DMS114 treated with DMSO at 0.1 percent for 48 hours (cell line): ENCODE measurements around the gene PRKG1.
A peak's percentile ranks its signal among the peaks of the same experiment; 100 is the strongest.
"Not testable (repeated sequence)": the region's sequence is repeated elsewhere in the genome, so short reads cannot be mapped to it uniquely, and the experiment has no call there.

Source experiments
- DNase-seq: peaks from one replicate; lab custom pipeline; 2025; ENCODE audit not compliant: unreplicated experiment; lab: John Stamatoyannopoulos, UW

Gene PRKG1

GRCh38 chr10:51683031-51683691, 608.9 kb downstream of the PRKG1 start:
- DNase-seq: no peak

- DNase-seq: no peak
These were observed 611.5 kb downstream of the PRKG1 start for GRCh38 chr10:51685768-51686167.

- no peak for DNase-seq
These were observed 613.0 kb downstream of the PRKG1 start for GRCh38 chr10:51687296-51687695.

GRCh38 chr10:51688826-51689225, 614.5 kb downstream of the PRKG1 start:
- DNase-seq: not testable (repeated sequence)

- no peak for DNase-seq
These were observed 615.2 kb downstream of the PRKG1 start for GRCh38 chr10:51689536-51689935.

- no peak for DNase-seq
These were observed 616.8 kb downstream of the PRKG1 start for GRCh38 chr10:51691135-51691534.

GRCh38 chr10:51694086-51694768, 619.9 kb downstream of the PRKG1 start:
- DNase-seq: no peak

DNA sequence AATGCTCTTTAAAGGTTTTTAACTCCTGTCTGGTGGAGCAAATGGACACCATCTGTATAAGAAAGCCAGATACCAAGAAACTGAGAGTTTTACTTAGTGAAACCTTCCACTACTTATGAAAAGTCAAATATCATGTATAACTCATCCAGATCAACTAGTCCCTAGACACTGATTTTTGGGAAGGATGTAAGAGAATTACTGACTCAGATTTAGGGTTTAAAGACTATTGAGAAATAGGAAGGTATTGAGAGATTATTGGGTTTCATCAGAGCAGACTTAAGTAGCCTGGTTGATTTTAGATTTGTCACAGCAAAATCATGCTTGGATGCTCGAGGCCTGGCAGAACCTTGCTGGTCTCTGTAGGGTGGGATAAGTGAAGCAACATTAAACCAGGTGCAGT, 622.0 kb downstream of the PRKG1 start:
- no peak for DNase-seq

DNA sequence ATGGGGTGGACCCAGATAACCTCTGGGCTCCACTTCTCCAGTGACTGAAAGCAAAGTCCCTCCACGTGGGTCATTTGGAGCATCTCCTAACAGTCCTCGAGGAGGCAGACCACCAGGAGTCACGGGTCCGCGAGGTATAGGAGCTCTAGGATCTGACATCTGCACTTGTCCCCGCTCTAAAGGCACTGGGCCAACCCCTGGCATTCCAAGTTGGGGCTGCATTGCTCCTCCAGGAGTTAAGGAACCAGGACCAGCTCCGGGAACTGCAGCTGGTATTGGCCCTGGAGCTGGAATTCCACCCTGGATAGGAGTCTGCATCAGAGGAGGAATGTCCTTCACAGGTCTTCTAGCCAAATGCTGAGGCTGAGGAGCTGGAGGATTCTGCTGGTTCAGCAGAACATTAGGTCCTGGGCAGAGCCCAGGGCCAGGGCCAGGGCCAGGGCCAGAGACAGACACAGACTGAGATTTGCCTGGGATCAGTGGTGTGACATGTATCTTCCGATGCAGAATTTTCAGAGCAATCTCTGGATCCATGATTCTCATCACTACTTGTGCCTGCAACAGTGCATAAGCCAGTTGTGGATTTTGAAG, 624.3 kb downstream of the PRKG1 start:
- DNase-seq: no peak

GRCh38 chr10:51699145-51699474, 624.8 kb downstream of the PRKG1 start:
- no peak for DNase-seq

DNA sequence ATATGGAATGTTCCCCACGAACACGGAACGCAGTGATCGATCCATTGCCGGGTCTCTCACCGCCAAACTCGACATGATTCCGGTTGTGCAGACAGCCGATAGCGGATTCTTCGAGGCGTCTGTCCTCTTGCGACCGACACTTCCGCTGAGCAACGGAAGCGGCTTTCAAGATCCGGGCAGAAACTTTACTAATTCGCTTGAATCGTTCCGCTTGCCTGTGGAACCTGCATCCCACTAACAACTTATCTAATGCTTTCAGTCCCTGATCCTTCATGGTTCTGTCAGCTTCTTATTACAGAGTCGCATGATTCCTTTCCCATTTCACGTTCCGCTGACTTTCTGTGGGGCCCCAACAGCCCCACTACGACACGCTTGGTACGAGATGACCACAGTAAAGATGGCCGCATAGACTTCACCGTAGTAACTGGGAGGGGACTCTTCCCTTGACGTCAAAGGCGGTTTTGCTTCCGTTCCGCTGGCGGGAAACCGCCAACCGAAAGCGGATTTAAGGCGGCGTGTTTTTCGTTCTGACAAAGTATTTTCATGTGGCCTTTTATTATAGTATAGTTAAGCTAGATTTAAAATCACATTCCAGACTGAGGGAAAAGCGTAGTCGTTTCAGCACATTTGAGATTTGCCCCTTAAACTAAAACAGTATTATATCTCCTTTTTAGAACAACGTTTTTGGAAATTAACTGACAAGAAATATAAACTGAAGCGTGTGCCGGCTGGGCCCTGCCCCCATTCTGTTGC, 625.4 kb downstream of the PRKG1 start, which contains the start of gene CSTF2T:
Gene CSTF2T (minus strand): TSS at position 121 of the 753 bp plus-strand sequence. CDS start 46 bp downstream, at position 75.
- DNase-seq: peak; percentile 75

- no peak for DNase-seq
These were observed 626.0 kb downstream of the PRKG1 start for GRCh38 chr10:51700228-51700817.

DNA sequence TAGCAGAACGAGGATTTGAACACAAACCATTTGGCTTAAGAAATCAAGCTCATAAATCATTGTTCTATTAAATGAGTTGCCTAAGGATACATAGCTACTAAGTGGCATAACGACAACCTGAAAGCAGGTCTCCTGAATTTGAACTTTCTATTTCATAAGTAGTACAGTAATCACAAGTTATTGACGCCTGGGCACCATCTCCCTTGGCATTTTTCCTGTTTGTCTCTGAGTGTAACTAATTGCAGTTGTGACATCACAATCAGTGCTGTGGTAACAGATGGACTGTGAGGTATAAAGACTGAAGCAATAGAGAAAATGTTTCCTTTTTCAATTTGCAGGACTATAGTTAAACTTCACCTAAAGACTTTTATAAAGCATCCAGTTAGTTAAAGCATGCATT, 631.5 kb downstream of the PRKG1 start:
- DNase-seq: no peak

DNA sequence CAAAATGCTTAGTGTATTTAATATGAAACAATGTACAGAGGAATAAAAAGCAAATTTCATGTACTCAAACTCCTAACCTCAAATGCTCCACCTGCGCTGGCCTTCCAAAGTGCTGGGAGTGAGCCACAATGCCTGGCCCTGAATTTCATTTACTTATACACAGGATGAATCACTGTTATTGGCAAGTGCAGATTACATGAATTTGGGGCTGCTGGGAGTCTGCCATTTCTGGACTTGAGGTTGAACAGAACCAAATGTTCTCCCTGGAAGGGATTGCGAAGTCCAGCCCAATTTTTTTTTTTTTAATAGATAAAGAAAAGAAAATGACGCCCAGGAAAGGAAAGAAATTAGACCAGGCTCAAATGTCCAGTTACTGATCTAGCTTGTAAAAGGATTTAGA, 631.9 kb downstream of the PRKG1 start:
- DNase-seq: no peak

DNA sequence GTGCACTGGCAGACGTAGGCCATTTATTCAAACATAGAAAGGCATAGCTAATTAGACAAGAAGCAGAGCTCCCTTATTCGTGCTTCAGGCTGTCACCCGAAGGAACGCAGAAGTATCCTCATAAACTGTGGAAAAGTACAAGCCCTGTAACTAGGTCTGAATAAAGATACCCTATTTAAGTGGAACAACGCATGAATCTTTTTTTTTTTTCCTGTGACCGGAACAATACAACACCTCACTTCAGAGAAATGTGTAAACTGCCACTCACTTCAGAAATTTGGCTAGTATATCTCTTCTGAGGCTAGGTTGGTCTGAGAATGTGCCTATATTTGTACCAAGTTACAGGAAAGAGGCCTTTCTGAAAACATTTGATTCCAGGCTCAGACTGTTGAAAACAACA, 633.1 kb downstream of the PRKG1 start:
- no peak for DNase-seq

GRCh38 chr10:51707821-51708424, 633.6 kb downstream of the PRKG1 start:
- DNase-seq: no peak

- DNase-seq: no peak
These were observed 634.3 kb downstream of the PRKG1 start for GRCh38 chr10:51708609-51709008.

DNA sequence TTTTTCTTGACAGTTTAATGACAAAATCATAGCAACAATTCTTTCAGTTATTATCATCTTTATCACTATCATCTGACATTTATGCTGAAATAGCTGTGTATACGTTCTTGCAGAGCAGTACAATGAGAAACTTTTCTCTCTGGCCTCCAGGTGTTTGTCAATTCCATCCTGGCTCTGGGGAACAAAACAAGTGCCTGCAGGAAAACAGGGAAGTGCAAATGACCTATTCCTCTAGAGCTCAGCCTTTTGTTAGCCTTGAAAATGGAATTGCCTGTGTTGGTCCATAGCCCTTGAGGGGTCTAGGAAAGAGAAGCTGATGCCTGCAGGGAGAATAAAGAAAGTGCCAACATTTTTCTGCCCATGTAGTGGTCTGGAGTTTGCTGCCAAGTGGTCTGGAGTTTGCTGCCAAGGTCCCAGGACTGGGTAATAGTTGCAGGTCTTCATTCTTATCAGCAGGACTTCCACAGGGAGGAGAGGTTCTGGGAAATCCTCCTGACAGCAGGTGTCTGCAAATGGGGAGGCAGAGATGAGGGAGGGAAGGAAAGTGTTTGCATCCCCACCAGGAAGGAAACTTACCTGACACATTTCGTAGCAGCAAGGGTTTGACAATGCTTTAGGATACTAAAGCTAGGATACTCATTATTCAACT, 635.2 kb downstream of the PRKG1 start:
- no peak for DNase-seq

DNA sequence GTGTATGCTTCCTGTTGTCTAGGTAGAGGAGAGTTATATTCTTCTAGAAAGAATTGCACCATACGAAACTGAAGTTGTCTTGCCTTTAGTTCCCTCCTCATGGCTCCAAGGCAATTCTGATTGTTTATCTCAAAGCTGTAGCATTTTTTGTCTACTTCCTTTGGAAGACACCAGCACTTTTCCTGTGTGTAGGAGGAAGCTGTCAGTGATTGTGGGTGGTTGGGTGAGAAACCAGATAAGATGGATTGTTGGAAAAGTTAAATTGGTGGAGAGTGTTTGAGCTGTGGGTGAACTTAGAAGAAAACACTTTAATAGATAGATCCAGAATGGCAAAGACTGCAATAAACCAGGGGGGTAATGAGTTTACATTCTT, 637.2 kb downstream of the PRKG1 start:
- DNase-seq: no peak

- DNase-seq: no peak
These were observed 642.7 kb downstream of the PRKG1 start for GRCh38 chr10:51716981-51717380.
